Glutamatergic neuron (in vitro differentiated cells): ENCODE measurements around the gene RFX2. TPM values are rescaled to one million over a fixed set of nuclear protein-coding genes. Genes with fewer than 3 reads are reported as not detected.

ENCODE experiments used
- DNase-seq: peaks from one replicate; pipeline ENCODE4 v3.0.0; 2022
- H3K27ac Mint-ChIP-seq: one replicate; pipeline ENCODE4 v1.8.0; 2020; ENCODE audit warnings: mild to moderate bottlenecking, mixed read lengths, inconsistent platforms; ENCODE audit not compliant: unreplicated experiment
- H3K27me3 Mint-ChIP-seq: one replicate; pipeline ENCODE4 v1.8.0; 2020; ENCODE audit warnings: mild to moderate bottlenecking, moderate library complexity, mixed read lengths, inconsistent platforms; ENCODE audit not compliant: unreplicated experiment
- H3K36me3 Mint-ChIP-seq: one replicate; pipeline ENCODE4 v1.8.0; 2020; ENCODE audit warnings: mild to moderate bottlenecking, mixed read lengths, inconsistent platforms; ENCODE audit not compliant: unreplicated experiment
- H3K4me1 Mint-ChIP-seq: one replicate; pipeline ENCODE4 v1.8.0; 2020; ENCODE audit warnings: mild to moderate bottlenecking, low read depth, mixed read lengths, inconsistent platforms; ENCODE audit not compliant: unreplicated experiment
- H3K4me3 Mint-ChIP-seq: one replicate; pipeline ENCODE4 v1.8.0; 2020; ENCODE audit warnings: mild to moderate bottlenecking, mixed read lengths, inconsistent platforms; ENCODE audit not compliant: unreplicated experiment
- H3K9me3 Mint-ChIP-seq: one replicate; pipeline ENCODE4 v1.8.0; 2020; ENCODE audit warnings: mild to moderate bottlenecking, moderate library complexity, mixed read lengths, inconsistent platforms; ENCODE audit not compliant: unreplicated experiment
- total RNA-seq: library from RNA; stranded (reverse); fragmentation: NEBNext Ultra II Directional; extraction: Animal tissue kit (Norgen Biotek cat#: 25700); gene quantifications from one replicate; pipeline ENCODE4 v1.2.1, GENCODE V29; 2021; ENCODE audit not compliant: unreplicated experiment
- TF ChIP-seq, protein P1 (sequence below): fragments of 200-600 bp; sonication (generic); IDR thresholded peaks from one replicate; pipeline ENCODE4 v1.5.0; 2021; ENCODE audit not compliant: partially characterized antibody, unreplicated experiment

Gene RFX2
- total RNA-seq, 1 donor from 2014 or later: 4.3 TPM

GRCh38 chr19:6079107-6079506 lies 31.2 kb downstream of the RFX2 start:
- no peaks in the 10 kb centered on the region for H3K36me3 Mint-ChIP-seq
- DNase-seq: no peak
- H3K27me3 Mint-ChIP-seq: peaks cover 11% of the 10 kb centered on the region
- H3K27ac Mint-ChIP-seq: no peak overlapping the region
- peaks cover 10% of the 10 kb centered on the region for H3K9me3 Mint-ChIP-seq
- H3K4me3 Mint-ChIP-seq: no peak overlapping the region
- H3K4me1 Mint-ChIP-seq: peaks cover 14% of the 10 kb centered on the region
- TF ChIP-seq, protein P1, sequence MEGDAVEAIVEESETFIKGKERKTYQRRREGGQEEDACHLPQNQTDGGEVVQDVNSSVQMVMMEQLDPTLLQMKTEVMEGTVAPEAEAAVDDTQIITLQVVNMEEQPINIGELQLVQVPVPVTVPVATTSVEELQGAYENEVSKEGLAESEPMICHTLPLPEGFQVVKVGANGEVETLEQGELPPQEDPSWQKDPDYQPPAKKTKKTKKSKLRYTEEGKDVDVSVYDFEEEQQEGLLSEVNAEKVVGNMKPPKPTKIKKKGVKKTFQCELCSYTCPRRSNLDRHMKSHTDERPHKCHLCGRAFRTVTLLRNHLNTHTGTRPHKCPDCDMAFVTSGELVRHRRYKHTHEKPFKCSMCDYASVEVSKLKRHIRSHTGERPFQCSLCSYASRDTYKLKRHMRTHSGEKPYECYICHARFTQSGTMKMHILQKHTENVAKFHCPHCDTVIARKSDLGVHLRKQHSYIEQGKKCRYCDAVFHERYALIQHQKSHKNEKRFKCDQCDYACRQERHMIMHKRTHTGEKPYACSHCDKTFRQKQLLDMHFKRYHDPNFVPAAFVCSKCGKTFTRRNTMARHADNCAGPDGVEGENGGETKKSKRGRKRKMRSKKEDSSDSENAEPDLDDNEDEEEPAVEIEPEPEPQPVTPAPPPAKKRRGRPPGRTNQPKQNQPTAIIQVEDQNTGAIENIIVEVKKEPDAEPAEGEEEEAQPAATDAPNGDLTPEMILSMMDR: no peak

- Mint-ChIP-seq H3K9me3 (peaks cover 11% of the 10 kb centered on the region), H3K27ac (no peak overlapping the region), H3K36me3 (no peaks in the 10 kb centered on the region), H3K27me3 (peaks cover 11% of the 10 kb centered on the region), H3K4me3 (peak overlapping the region; percentile 20), H3K4me1 (peaks cover 14% of the 10 kb centered on the region)
- no peak for DNase-seq
- TF ChIP-seq, protein P1: no peak
Observed at GRCh38 chr19:6078068-6078467, 32.2 kb downstream of the RFX2 start.

DNA sequence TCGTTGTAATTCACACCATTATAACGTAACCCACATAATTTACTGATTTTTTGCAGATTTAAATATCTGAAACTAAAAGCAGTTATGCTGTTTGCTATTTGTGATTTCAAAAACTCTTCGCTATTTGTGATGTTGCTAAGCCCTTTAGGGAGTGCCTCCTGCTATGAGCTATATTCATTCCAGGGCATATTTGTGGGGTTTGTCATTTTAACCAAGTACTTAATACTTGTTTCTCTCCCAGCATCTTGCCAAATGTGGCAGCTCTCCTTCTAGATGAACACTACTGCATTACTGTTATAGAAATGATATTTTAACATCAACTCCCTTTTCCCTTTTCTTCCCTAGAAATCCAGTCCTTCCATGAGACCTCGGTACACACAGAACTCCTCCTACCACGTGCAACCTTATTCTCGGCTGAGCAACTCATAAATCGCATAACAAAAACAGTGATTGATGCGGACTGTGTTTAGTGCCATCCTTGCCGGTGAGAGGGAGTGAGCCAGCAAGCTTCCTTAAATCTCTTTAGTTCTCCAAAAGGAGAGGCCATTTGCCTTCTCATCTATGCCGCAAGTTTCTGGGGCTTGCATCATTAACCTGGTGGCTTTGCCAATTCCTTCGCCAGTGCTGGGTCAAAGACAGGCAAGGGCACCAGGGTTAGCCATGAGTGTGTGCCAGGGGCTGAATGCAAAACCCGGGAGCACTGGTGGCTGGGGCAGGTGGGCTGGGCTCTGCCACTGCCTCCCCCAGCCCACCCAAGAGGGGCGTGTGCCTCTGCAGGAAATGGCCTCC lies 33.4 kb downstream of the RFX2 start:
- Mint-ChIP-seq H3K4me1 (peaks cover 14% of the 10 kb centered on the region), H3K27ac (no peak overlapping the region), H3K27me3 (peaks cover 10% of the 10 kb centered on the region), H3K9me3 (peaks cover 11% of the 10 kb centered on the region), H3K4me3 (no peak overlapping the region), H3K36me3 (no peaks in the 10 kb centered on the region)
- DNase-seq: no peak
- TF ChIP-seq, protein P1: no peak

- Mint-ChIP-seq H3K4me3 (no peak overlapping the region), H3K27me3 (peaks cover 10% of the 10 kb centered on the region), H3K9me3 (peaks cover 11% of the 10 kb centered on the region), H3K4me1 (peaks cover 14% of the 10 kb centered on the region), H3K27ac (no peak overlapping the region), H3K36me3 (no peaks in the 10 kb centered on the region)
- TF ChIP-seq, protein P1: no peak
- no peak for DNase-seq
Observed at GRCh38 chr19:6076291-6076665, 34.0 kb downstream of the RFX2 start.

DNA sequence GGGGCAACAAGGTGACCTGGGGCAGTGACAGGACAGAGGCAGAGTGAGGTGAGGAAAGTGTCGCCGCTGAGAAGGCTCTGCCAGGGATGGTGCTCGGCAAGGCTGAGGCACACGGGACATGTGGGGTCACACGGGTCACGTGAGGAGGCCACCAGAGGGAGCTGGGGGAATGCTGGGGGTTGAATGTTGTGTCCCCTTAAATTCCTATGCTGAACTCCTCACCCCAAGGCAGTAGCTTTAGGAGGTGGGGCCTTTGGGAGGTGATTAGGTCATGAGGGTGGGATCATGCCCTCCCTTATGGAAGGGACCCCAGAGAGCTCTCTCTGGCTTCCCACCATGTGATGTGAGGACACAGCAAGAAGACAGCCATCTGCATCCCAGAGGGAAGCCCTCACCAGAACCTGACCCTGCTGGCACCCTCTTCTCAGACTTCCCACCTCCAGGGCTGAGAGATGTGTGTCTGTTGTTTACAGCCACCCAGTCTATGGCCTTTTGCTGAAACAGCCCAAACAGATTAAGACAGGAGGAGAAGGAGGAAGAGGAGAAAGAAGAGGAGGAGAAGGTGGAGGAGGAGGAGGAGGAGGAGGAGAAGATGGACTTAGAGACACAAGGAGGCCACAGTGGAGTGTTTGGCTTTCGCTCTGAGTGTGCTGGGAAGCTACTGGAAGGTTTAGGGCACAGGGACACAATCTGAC lies 35.4 kb downstream of the RFX2 start:
- Mint-ChIP-seq H3K4me1 (peaks cover 14% of the 10 kb centered on the region), H3K4me3 (no peak overlapping the region), H3K27me3 (peaks cover 5% of the 10 kb centered on the region), H3K9me3 (peaks cover 11% of the 10 kb centered on the region), H3K27ac (peak overlapping the region; percentile 82), H3K36me3 (no peaks in the 10 kb centered on the region)
- TF ChIP-seq, protein P1: no peak
- no peak for DNase-seq
